ENCODE results near the gene AKR1C1.
"Not testable (repeated sequence)": the region's sequence is repeated elsewhere in the genome, so short reads cannot be mapped to it uniquely, and the experiment has no call there.

The AKR1C1 gene

DNA sequence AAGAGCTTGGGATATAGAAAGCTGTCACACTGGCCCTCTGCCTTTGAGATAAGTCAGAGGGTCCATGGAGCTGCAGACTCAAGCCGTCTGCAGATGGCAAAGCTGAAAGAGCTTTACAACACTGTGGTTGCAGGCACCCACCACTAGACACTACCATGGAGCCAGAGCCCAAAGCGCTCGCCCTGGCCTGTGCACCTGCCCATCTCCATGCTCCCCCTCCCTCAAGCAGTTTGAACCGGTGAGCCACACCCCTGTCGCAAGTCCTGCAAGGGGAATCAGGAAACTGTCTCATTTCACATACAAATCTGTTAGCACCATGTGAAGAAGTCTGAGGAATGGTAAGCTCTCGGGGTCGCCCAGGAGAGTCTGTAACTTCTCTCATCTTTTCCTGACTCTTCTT, 46.8 kb downstream of the AKR1C1 start:
- not testable (repeated sequence) for H3K27ac ChIP-seq; H3K36me3 ChIP-seq; H3K4me3 ChIP-seq (ENCODE audit: low read depth in 1 of 2, low read length in 1 of 2); H3K27me3 ChIP-seq; H3K4me1 ChIP-seq (ENCODE audit: control insufficient read depth in 1 of 2, insufficient read depth in 1 of 2, low read depth in 1 of 2, low read length in 1 of 2); H3K9me3 ChIP-seq

GRCh38 chr10:5011392-5011791, 48.2 kb downstream of the AKR1C1 start:
- not testable (repeated sequence) for H3K4me3 ChIP-seq (ENCODE audit: low read depth in 1 of 2, low read length in 1 of 2); H3K36me3 ChIP-seq; H3K9me3 ChIP-seq; H3K27ac ChIP-seq; H3K4me1 ChIP-seq (ENCODE audit: control insufficient read depth in 1 of 2, insufficient read depth in 1 of 2, low read depth in 1 of 2, low read length in 1 of 2); H3K27me3 ChIP-seq

DNA sequence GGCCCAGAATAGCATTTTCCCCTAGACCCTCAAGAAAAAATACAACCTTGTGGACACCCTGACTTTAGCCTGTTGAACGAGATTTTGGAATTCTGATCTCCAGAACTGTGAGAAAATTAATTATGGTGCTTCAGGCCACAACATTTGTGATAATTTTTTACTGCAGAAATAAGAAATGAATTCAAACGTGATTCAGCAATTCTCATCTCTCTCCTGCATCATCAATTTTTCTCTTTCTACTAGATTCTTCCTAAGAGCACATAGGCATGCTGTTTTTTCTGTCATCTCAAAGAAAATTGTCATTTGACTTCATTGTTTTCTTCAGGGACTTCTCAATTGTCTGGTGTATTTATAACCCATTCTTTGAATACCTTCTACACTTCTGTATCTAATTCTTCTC, 49.4 kb downstream of the AKR1C1 start:
- Histone ChIP-seq H3K27me3 (no peaks in the 10 kb centered on the region), H3K4me1 (ENCODE audit: control insufficient read depth in 1 of 2, insufficient read depth in 1 of 2, low read depth in 1 of 2, low read length in 1 of 2) (no peaks in the 10 kb centered on the region), H3K9me3 (no peaks in the 10 kb centered on the region), H3K4me3 (ENCODE audit: low read depth in 1 of 2, low read length in 1 of 2) (no peak overlapping the region), H3K36me3 (no peaks in the 10 kb centered on the region), H3K27ac (no peak overlapping the region)
- TF ChIP-seq CTCF (IDR thresholded peaks at IDR 0.05): no peak

DNA sequence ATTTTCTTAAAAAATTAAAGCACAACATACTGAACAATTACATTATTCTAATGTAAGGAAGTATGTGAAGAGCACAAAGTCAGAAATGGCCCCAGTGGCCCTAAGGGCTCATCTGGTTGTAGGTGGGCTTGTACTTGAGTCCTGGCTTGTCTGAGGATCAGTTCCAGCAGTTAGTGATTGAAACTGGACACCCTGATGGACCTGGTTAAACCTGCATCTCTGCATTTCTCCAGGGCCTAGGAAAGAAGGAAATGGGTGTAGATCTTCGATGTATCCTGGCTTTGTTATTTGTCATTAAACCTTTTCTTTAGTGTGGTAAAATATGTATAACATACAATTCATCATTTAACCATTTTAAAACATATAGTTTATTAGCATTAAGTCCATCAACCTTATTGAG, 50.2 kb downstream of the AKR1C1 start:
- Histone ChIP-seq H3K36me3 (no peaks in the 10 kb centered on the region), H3K4me3 (ENCODE audit: low read depth in 1 of 2, low read length in 1 of 2) (no peak overlapping the region), H3K27me3 (no peaks in the 10 kb centered on the region), H3K4me1 (ENCODE audit: control insufficient read depth in 1 of 2, insufficient read depth in 1 of 2, low read depth in 1 of 2, low read length in 1 of 2) (no peaks in the 10 kb centered on the region), H3K9me3 (no peaks in the 10 kb centered on the region), H3K27ac (no peak overlapping the region)
- TF ChIP-seq CTCF (IDR thresholded peaks at IDR 0.05): no peak

- not testable (repeated sequence) for H3K27me3 ChIP-seq; H3K4me1 ChIP-seq (ENCODE audit: control insufficient read depth in 1 of 2, insufficient read depth in 1 of 2, low read depth in 1 of 2, low read length in 1 of 2); H3K27ac ChIP-seq; H3K4me3 ChIP-seq (ENCODE audit: low read depth in 1 of 2, low read length in 1 of 2); H3K36me3 ChIP-seq; H3K9me3 ChIP-seq
Measured at GRCh38 chr10:5014200-5014910, 51.1 kb downstream of the AKR1C1 start.

DNA sequence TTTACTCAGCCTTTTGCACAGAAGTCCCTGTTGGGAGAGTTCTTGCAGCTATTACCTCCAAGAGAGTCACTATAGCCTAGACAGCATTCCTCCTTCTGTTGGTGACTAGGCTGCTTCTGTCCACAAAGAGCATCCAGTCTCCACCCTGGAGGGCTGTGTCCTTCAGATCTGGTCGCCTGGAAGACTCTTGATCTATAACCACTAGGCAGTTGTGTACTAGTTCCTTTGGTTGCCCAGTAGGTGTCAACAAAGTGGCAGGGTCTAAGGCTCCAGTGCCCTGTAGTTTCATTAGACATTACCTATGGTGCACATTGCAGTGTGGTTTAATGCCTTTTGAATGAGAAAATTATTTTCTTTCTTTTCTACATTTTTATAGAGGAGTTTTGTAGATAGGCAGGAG, 51.7 kb downstream of the AKR1C1 start:
- H3K27ac ChIP-seq: no peak overlapping the region
- H3K27me3 ChIP-seq: no peaks in the 10 kb centered on the region
- no peaks in the 10 kb centered on the region for H3K36me3 ChIP-seq
- H3K9me3 ChIP-seq: no peaks in the 10 kb centered on the region
- TF ChIP-seq CTCF (IDR thresholded peaks at IDR 0.05): no peak
- no peak overlapping the region for H3K4me3 ChIP-seq (ENCODE audit: low read depth in 1 of 2, low read length in 1 of 2)
- H3K4me1 ChIP-seq (ENCODE audit: control insufficient read depth in 1 of 2, insufficient read depth in 1 of 2, low read depth in 1 of 2, low read length in 1 of 2): no peaks in the 10 kb centered on the region

GRCh38 chr10:5018134-5018533, 54.9 kb downstream of the AKR1C1 start:
- no peak for TF ChIP-seq CTCF (IDR thresholded peaks at IDR 0.05)

GRCh38 chr10:5018671-5019277, 55.6 kb downstream of the AKR1C1 start:
- not testable (repeated sequence) for H3K9me3 ChIP-seq; H3K27ac ChIP-seq; H3K27me3 ChIP-seq; H3K4me3 ChIP-seq (ENCODE audit: low read depth in 1 of 2, low read length in 1 of 2); H3K36me3 ChIP-seq; H3K4me1 ChIP-seq (ENCODE audit: control insufficient read depth in 1 of 2, insufficient read depth in 1 of 2, low read depth in 1 of 2, low read length in 1 of 2)

More at GRCh38 chr10:5018134-5018533, 54.9 kb downstream of the AKR1C1 start:
- Histone ChIP-seq H3K27me3 (no peaks in the 10 kb centered on the region), H3K36me3 (no peaks in the 10 kb centered on the region), H3K4me1 (ENCODE audit: control insufficient read depth in 1 of 2, insufficient read depth in 1 of 2, low read depth in 1 of 2, low read length in 1 of 2) (no peaks in the 10 kb centered on the region), H3K4me3 (ENCODE audit: low read depth in 1 of 2, low read length in 1 of 2) (no peak overlapping the region), H3K27ac (no peak overlapping the region), H3K9me3 (no peaks in the 10 kb centered on the region)

GRCh38 chr10:5019770-5020612, 56.8 kb downstream of the AKR1C1 start:
- H3K27ac ChIP-seq; H3K4me3 ChIP-seq (ENCODE audit: low read depth in 1 of 2, low read length in 1 of 2); H3K4me1 ChIP-seq (ENCODE audit: control insufficient read depth in 1 of 2, insufficient read depth in 1 of 2, low read depth in 1 of 2, low read length in 1 of 2); H3K9me3 ChIP-seq; H3K27me3 ChIP-seq; H3K36me3 ChIP-seq: not testable (repeated sequence)
